CD4-positive, alpha-beta T cell treated with Interleukin-1 beta for 1 hour (primary cell): ENCODE measurements around the gene PWP2.
"Not testable (repeated sequence)": the region's sequence is repeated elsewhere in the genome, so short reads cannot be mapped to it uniquely, and the experiment has no call there.

ENCODE experiments used
- DNase-seq, 2 donors: peaks; one replicate each; pipeline ENCODE4 v3.0.0-alpha.2; 2020 to 2022

The PWP2 gene

GRCh38 chr21:44083631-44084291, 23.4 kb upstream of the PWP2 start:
- peak; percentile 67 to 71 for DNase-seq

DNA sequence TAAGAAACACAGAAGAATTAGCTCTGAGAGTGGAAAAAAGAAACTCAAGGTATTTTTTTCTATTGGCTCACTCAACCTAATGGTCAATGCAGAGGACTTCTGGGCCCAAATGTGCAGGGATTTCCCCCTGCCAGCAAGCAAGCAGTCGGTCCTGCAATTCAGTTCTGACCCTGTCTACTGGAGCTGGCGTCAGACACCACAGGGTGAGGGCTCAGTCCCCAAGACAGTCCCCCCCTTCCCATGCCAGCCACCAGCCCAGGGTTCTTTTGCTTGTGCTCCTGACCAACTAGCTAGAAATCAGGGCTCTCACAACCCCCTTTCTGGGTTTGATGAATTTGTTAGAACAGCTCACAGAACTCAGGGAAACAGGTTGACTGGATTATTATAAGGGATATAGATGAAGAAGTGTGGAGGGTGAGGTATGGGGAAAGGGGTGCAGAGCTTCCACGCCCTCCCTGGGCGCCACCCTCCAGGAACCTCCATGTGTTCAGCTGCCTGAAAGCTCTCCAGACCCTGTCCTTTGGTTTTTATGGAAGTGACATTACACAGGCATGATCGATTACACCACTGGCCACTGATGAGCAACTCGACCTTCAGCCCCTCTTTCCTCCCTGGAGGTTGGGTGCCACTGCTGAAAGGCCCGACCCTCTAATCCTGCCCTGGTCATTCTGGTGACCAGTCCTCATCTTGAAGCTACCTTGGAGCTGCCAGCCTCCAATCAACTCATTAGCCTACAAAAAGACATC, 22.5 kb upstream of the PWP2 start:
- DNase-seq, result peak; percentile 22

DNA sequence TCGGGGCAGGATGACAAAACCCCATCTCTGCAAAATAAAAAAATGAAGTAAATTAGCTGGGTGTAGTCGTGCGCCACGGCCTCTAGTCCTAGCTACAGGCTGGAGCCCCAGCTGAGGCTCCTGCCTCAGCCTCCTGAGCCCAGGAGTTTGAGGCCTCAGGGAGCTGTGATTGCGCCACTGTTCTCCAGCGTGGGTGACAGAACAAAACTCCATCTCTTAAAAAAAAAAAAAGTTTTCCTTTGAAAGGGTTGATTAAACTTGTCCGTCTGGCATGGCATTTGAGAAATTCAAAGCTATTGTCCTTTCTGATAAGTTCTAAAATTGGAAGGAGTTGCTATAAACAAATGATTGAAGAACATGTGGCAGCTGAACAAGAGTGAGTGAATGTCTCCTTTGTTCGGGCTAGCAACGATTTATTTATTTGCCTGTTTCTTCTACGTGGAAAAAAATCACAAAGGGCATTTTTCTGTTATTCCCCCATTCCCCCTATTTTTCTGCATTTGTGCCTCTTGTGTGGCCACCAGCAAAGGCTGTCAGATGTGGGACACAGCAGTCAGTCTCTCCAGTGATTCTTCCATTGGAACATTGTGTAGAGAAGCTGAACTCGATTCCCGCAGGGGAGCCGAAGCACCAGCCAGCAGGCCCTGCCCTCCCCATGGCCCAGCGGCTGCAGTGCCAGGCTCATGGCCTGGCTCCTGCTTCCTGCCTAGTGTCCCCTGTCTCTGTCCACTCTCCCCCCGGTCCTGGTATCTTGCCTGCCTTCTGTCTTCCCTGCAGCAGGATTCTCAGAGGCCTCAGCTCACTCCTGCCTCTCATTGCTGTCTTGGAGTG, 21.5 kb upstream of the PWP2 start:
- no peak for DNase-seq

GRCh38 chr21:44086636-44087425, 20.4 kb upstream of the PWP2 start:
- DNase-seq, result no peak

DNA sequence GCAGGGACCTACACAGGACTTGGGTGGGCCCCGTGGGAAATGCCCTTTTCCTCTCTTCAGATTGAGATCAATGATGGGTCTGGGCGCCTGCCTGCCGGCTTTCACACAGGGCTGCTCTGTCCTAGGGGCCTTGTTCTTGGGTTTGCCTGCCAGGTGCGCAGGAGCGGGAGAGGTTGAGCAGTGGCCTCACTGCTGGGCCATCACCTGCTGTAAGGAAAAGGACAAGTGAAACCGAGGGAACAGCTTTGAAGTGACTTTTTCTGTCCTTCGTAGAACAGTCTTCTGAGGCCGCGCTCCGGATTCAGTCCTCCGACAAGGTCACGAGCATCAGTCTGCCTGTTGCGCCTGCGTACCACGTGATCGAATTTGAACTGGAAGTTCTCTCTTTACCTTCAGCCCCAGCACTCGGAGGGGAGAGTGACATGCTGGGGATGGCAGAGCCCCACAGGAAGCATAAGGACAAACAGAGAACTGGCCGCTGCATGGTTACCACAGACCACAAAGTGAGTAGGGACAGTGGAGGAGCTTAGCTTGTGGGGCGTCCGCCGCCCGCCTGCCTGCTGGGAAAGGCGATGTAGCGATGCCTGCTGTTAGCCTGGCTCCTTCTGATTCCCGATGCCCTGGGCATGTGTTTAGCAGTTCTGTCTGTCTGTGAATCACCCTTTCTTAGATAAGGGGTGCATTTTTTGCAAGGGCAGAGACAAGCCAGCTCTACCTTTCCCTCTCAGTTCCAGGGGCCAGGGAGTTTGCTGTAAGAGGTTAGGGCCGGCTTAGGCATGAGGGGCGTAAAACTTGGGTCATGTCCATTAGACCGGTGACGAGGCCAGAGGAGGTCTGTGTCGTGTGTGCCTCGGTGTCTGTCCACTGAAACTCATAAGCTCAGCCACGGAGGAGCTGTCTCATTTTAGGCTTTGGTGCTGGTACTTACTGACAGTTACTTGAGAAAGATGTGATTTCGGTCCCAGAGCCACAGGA, 19.5 kb upstream of the PWP2 start:
- DNase-seq, result peak; percentile 16 to 39

DNA sequence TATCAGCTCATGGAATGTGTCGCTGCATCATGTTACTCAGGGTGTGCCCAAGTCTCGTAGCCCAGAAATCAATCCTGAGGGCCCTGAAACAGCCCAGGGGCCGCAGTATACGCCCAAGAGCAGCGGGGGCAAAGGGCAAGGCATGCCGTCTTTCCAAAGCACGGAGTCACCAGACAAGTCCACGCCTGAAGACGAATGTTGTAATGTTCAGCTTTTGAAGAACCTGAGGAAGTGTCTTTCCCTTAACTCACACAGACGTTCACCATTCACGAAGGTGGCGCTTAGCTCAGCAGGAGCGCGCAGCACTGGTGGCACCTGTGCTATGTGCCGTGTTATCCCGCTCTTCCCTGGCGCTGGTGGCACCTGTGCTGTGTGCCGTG, 18.8 kb upstream of the PWP2 start:
- no peak for DNase-seq

- DNase-seq, result peak; percentile 69
These were observed 17.9 kb upstream of the PWP2 start for GRCh38 chr21:44089001-44089911.

- peak; percentile 28 to 64 for DNase-seq
These were observed 16.9 kb upstream of the PWP2 start for GRCh38 chr21:44090325-44090724.

DNA sequence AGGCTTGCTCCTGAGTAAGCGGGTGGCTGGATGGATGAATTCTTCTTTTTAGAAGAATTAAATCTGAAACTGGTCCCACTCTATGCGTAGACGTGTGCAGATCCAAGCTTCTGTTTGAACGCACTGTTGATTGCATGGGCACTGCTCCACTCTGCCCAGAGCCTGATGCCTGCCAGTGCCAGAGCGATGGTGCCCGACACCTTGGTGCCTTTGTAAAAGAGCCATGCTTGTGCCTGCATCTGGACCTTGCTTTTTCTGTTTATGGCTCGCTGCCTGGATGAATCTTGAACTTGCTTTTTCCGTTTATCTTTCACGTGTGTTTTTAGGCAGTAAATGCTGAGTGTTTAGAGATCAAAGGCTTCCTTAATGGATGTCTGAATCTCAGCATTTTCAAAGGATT, 15.0 kb upstream of the PWP2 start:
- no peak for DNase-seq

DNA sequence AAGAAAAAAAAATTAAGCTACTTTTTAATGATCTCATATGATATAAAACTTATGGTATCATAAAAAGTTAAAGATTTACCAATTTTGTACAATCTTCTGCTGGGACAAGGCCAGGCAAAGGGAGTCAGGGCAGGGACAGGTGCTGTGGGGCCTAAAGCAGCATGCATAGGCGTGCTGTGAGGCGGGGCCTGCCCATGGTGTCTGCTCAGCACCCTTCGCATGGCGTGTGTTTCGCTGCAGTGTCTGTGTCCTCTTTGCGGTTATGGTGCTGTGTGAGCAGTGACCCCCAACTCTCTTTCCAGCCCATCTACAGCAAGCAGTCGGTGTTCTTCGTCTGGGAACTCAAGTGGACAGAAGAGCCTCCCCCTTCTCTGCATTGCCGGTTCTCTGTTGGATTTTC, 13.4 kb upstream of the PWP2 start:
- no peak for DNase-seq

DNA sequence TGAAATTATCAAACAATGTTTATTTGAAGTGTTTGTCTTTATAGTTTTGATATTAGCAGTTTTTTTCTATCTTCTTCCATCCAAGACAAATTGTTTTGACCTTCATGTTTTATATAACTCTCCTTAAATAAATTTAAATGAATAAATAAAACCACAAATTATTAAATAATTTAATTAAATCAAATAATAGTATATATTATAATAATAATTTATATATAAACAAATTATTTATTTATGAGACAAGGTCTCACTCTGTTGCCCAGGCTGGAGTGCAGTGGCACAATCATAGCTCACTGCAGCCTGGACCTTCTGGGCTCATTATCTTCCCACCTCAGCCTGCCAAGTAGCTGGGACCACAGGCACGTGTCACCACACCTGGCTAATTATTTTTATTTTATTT, 12.4 kb upstream of the PWP2 start:
- DNase-seq, result no peak

GRCh38 chr21:44098507-44098906, 8.7 kb upstream of the PWP2 start:
- DNase-seq, result not testable (repeated sequence)

DNA sequence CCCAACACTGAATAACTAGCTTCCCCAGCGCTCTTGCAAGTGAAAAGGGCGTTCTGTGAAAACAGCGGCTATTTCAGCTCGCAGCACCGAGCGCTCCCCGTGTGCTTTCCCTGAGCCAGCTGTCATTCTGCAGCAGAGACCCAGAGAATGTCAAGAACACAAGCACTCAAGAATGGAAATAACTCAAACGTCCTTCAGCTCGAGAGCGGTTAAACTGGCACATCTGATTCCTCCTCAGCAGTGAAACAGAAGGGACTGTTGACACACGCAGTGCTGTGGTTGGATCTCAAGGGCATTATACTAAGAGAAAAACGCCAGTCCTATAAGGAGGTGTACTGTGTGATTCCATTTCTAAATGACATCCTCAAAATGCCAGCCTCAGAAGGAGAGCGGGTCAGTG, 8.2 kb upstream of the PWP2 start:
- not testable (repeated sequence) for DNase-seq

DNA sequence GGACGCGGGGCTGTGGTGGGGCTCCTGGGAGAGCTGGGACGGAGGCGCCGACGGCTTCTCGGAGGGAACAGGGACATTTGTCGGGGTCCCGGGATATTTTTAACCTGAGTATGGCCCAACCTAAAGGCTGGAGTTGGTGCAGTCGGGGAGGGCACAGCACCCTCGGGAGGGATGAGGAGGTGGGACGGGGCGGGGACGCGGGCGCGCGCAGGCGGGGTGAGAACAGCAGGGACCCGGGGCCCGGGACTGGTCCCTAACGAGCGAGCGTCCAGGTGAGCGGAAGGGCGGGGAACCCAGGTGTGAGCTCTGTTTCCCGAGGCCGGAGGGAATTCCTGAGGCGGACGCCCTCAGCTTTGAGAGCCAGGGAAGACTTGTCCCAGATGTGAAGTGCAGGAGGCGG, 390 bp downstream of the PWP2 start:
- DNase-seq, result not testable (repeated sequence)

DNA sequence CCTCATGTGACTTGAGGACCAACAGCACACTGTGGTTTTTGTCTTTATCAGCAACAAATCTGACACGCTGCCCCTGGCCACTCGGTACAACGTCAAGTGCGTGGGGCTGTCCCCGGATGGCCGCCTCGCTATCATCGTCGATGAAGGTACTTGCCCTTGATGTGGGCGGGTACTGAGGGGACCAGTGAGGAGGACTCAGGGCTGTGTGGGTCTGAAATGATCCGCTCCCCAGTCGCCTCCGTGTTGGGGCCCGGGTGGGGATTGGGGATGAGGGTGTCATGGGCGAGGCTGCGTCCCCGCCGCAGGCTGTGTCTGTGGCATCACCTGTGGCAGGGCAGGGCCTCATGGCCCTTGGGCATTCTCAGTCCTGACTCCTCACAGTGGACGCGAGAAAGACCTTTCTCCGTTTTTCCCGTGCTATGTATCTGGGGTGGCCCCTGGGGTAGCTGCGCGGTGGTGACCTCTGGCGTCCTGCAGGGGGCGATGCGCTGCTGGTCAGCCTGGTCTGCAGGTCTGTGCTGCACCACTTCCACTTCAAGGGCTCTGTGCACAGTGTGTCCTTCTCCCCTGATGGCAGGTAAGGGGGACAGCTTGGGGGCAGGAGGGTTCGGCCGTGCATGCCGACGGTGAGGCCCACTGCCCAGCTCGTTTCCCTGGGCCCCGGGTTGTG, 6.6 kb downstream of the PWP2 start:
- peak in 1 of 2 donors; percentile 24 for DNase-seq

DNA sequence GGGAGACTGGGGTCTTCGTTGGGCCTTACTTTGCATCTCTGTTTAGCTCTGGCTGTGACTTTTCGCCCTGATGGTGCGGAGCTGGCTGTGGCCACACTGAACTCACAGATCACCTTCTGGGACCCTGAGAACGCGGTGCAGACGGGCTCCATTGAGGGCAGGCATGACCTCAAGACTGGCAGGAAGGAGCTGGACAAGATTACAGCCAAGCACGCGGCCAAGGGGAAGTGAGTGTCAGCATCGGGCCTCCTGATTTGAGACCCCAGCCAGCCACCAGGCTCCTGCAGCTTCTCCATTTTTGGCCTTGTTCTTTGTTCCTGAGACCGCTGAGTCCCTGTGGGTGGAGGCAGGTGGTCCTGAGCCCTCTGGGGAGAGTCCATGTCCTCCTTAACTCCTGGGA, 14.9 kb downstream of the PWP2 start:
- DNase-seq, result not testable (repeated sequence)

GRCh38 chr21:44127827-44128226, 20.6 kb downstream of the PWP2 start:
- not testable (repeated sequence) for DNase-seq

- DNase-seq, result not testable (repeated sequence)
These were observed 26.5 kb downstream of the PWP2 start for GRCh38 chr21:44133715-44134057.

- DNase-seq, result not testable (repeated sequence)
These were observed 27.5 kb downstream of the PWP2 start for GRCh38 chr21:44134732-44135131.

DNA sequence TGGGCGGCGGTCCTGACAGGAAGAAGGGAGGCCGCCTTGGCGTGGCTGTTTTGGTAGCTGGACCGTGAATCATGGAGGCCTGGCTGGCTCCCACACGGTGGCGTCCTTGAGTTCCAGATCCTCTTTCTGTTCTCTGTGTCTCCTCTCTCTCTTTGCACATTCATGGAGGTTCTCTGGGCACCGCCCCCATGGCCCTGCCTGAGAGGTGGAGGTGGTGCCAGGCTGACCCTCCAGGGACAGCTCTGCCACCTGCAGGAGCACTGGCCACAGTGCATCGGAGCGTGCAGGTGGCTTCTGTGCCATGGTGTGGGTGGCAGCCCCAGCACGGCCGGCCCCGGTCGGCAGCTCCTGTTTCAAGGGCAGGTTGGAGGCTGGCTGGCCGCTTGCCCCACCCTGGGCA, 30.8 kb downstream of the PWP2 start:
- peak; percentile 59 to 62 for DNase-seq
